Activated CD4-positive, alpha-beta T cell treated with anti-CD3 and anti-CD28 coated beads for 24 hours (primary cell): ENCODE results near the gene MAFG.
"Not testable (repeated sequence)": the region's sequence is repeated elsewhere in the genome, so short reads cannot be mapped to it uniquely, and the experiment has no call there.

Experiments
- DNase-seq, 2 donors: peaks; one replicate each; pipeline ENCODE4 v3.0.0-alpha.2; 2020; ENCODE audit warnings: low read depth in 2 of 2

Gene MAFG

GRCh38 chr17:81923302-81924260 lies 4.0 kb downstream of the MAFG start:
- no peak for DNase-seq

- no peak for DNase-seq
Measured at GRCh38 chr17:81922566-81923301, 4.8 kb downstream of the MAFG start.

- DNase-seq = no peak
Measured at GRCh38 chr17:81921996-81922565, 5.5 kb downstream of the MAFG start.

- no peak for DNase-seq
Measured at GRCh38 chr17:81921537-81921862, 6.0 kb downstream of the MAFG start.

DNA sequence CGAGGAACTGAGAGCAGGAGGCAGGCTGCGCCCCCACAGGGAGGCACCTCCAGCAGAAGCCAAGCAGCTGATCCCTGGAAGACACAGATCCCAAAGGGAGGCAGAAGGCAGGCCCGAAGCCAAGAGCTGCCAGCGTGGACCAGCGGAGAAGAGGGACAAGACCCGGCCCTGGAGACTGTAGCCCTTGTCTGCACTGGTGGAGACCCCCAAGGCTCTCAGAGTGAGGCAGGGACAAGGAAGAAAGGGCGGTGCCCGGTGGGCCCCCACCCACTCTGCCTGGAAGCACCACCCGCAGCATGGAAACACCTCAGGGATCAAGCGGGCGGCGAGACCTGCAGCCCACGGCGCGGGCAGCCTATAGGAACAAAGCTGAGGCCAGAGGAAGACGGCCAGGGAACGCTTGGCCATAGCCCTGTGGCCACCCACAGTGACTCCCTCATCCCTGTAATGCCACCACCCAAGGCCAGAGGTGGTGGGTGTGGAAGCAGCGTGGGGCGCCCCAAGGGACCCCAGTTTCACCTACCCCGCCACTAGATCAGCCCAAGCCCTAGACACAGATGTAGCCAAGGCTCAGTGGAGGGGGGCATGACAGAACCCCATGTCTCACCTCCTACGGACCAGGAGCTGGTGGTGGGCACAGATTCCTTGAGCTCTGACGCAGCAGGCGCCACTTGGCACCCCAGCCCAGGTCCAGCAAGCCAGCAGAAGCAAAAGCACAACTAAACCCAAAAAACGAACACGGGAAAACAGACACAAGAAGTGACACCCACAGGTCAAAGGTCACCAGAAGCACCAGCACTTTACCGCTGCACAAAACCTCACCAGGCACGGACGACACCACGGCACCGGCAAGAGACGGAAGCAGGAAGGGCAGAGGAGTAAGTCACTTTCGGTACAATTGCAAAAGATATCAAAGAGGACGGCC lies 6.7 kb downstream of the MAFG start:
- no peak for DNase-seq

- DNase-seq = no peak
Measured at GRCh38 chr17:81918832-81919545, 8.5 kb downstream of the MAFG start.

DNA sequence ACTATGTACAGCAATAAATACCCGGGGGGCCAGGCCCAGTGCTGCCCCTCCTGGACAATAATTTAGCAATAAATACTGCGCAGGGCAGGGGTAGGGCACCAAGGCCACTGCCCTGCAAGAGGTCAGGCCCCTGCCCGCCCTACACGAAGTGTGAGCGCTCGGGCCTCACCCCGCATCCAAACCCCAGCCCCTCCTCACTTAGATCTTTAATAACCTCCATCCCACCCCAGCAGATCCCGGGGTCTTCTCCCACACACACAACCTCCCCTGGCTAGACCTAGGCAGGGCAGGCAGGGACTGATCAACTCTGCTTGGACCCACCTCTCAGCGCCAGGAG lies 9.2 kb downstream of the MAFG start:
- DNase-seq = not testable (repeated sequence)

GRCh38 chr17:81917565-81918332 lies 9.8 kb downstream of the MAFG start, which contains the start of gene SIRT7:
Gene SIRT7 (minus strand): TSS chr17:81918176. CDS start chr17:81918131, 45 bp downstream.
- peak; percentile 60 to 71 for DNase-seq

GRCh38 chr17:81916234-81917001 lies 11.1 kb downstream of the MAFG start:
- no peak for DNase-seq

GRCh38 chr17:81915331-81915730 lies 12.2 kb downstream of the MAFG start:
- no peak for DNase-seq

DNA sequence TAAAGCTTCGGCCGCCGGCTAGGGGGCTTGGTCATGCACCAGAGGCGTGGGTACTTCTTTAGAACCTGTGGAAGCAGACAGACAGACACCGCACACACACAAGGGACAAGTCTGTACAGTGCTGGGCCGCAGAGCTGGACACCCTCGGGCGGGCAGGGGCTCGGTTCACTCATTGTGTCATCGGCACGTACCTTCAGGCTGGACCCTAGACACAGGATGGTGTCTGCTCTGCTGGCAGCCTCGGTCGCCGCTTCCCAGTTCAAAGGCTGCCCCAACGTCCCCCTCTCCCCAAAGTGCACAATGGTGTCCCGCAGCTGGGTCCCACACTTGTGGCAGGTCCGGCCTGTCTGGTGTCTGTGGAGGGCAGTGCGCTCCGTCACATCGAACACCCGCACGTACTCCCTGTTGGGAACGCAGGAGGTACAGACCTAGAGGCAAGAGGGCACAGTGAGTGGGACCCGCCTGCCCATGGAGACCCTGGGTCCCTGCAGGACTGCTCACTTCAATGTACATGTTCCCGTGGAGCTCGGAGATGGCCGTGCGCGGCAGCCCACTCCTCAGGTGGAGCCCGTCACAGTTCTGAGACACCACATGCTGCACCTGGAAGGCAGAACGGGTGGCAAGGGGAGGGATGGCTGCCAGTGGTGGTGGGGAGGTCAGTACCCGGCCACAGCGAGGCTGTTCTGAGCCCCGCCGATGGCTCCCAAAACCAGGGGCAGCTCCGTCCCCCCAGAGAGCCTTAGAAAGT lies 13.3 kb downstream of the MAFG start:
- no peak for DNase-seq

DNA sequence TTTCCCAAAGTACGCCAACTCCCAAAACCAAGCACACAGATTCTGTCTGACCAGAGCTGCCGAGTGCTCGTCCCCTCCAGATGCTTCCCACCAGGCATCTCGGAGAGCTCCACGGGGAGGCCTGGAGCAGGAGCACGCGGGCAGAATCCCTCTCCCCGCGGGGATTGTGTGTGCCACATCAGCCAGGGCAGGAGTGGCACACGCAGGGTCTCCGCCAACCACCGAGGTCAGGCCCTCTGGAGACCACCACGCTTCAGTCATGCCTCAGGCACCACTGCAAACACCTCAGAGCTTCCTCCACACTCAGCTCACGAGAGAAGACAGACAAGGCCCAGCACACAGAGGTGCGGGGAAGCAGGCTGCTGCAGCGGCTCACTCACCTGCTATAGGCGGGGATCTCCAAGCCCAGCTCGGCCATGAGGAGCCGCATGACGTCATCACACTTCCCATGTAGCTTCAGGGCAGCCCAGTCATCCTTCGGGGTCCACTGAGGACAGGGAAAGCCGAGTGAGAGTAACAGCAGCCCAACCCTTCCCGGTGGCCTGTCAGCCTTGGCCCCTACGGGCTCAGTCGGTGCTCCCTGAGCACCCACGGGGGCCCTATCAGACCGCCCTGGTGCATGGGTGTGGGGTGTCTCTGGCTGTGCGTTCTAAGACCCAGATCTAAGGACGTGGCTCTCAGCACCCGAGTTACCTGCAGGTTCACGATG lies 14.0 kb downstream of the MAFG start:
- DNase-seq = no peak

- no peak for DNase-seq
Measured at GRCh38 chr17:81912441-81913309, 14.9 kb downstream of the MAFG start.

- DNase-seq = no peak
Measured at GRCh38 chr17:81911969-81912368, 15.6 kb downstream of the MAFG start.

- peak; percentile 88 to 94 for DNase-seq
Measured at GRCh38 chr17:81911277-81911961, 16.1 kb downstream of the MAFG start, which contains the start of gene PCYT2. Gene PCYT2 (minus strand): TSS chr17:81911399. CDS start chr17:81911355, 44 bp downstream.

DNA sequence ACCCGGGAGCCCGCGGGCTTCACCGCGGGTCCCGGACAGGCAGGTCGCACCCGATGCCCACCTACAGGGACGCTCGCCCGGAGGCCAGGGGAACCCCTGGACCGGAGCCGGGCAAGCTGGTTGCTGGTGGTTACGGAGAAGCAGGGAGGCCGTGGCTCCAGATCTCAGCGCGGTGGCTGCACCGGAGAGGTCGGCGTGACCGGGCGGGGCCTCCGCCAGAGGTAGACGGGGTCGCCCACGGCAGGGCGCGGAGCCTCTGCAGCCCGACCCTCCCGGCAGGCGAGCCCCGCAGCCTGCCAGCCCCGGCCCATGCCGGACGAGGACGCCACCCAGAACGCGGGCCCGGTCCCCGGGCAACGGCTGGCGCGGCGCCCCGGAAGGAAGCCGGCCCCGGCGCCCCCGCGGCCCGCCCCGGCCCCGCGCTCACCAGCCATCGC lies 16.7 kb downstream of the MAFG start:
- DNase-seq = no peak
